ENCODE data around the gene C2orf92.

C2orf92 gene

GRCh38 chr2:97646977-97647376, 22.5 kb upstream of the C2orf92 start:
- no peak for TF ChIP-seq CTCF (IDR thresholded peaks at IDR 0.05; ENCODE audit: insufficient read depth, low read depth, low read length, missing control alignments)
- no peak for DNase-seq (ENCODE audit: low read depth)
- peak overlapping the region; percentile 99 for H3K4me3 ChIP-seq (ENCODE audit: low read depth, low read length)

GRCh38 chr2:97651114-97651513, 18.4 kb upstream of the C2orf92 start:
- no peak for TF ChIP-seq CTCF (IDR thresholded peaks at IDR 0.05; ENCODE audit: insufficient read depth, low read depth, low read length, missing control alignments)
- DNase-seq (ENCODE audit: low read depth), result no peak
- H3K4me3 ChIP-seq (ENCODE audit: low read depth, low read length), result no peak overlapping the region

DNA sequence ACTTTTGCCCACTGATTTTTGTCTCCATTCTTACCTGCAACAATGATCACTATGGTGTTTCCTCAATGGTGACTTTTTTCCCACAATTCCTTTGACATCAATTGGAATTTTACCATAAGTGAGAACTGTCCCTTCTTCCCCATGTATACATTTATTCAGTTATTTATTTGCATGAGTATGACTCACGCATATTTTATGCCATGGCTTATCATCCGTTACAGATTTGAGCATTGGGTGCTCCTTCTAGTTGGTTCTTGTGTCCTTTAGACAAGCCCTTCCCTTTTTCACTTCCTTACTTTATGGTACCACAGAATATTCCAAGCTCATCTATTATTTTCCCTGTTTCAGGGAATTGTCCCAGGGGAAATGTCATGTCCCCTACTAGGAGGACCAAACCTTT, 16.0 kb upstream of the C2orf92 start:
- no peak for DNase-seq (ENCODE audit: low read depth)
- no peak for TF ChIP-seq CTCF (IDR thresholded peaks at IDR 0.05; ENCODE audit: insufficient read depth, low read depth, low read length, missing control alignments)
- no peak overlapping the region for H3K4me3 ChIP-seq (ENCODE audit: low read depth, low read length)

- no peak for TF ChIP-seq CTCF (IDR thresholded peaks at IDR 0.05; ENCODE audit: insufficient read depth, low read depth, low read length, missing control alignments)
- H3K4me3 ChIP-seq (ENCODE audit: low read depth, low read length), result no peak overlapping the region
- no peak for DNase-seq (ENCODE audit: low read depth)
These were observed 15.6 kb upstream of the C2orf92 start for GRCh38 chr2:97653874-97654273.

DNA sequence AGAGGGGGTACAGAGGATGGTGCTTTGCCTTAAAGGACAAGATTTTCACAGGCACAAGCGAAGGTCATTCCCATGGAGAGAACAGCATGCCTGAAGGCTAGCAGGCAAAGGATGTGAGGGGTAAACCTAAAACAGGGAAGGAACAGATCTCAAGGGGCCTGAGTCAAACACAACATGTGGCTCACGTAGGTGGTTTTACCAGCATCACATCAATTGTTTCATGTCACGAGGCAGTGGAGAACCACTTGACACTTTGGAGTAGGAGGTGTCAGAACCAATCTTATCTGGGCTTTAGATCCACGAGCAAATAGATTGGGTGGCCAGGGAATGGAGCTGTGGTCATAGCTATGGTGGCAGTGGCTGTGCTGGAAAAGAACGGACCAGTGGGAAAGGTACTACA, 15.2 kb upstream of the C2orf92 start:
- TF ChIP-seq CTCF (IDR thresholded peaks at IDR 0.05; ENCODE audit: insufficient read depth, low read depth, low read length, missing control alignments), result no peak
- H3K4me3 ChIP-seq (ENCODE audit: low read depth, low read length), result no peak overlapping the region
- DNase-seq (ENCODE audit: low read depth), result no peak

GRCh38 chr2:97654791-97655190, 14.7 kb upstream of the C2orf92 start:
- H3K4me3 ChIP-seq (ENCODE audit: low read depth, low read length), result no peak overlapping the region
- TF ChIP-seq CTCF (IDR thresholded peaks at IDR 0.05; ENCODE audit: insufficient read depth, low read depth, low read length, missing control alignments), result no peak
- DNase-seq (ENCODE audit: low read depth), result no peak

DNA sequence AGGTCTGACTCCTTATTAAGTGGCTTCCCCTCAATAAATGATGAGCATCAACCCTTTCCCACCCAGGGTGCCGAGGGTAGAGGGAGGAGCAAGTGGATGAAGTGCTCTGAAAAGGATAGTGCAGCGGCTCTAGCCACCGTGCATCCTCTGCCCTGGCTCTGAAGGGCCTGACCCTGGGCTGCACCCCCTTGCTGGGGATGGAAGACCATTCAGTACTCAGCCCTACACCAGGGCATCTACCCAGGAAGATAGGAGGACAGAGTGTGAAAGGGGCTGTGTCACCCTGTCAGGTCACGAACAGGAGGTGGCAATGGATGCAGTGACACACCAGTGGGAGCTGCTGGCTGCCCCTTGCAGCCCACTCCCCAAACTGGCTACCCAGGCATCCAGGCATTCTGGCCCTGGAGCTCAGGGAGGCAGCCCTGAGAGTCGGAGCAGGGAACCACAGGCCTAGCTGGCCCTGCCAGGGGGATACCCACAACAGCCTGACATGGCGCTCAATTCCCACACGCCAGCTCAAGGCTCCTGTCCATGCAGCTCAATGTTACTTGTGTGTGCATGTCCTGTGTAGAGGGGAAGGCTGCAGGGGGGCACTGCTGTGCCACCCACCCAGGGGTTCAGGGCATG, 13.3 kb upstream of the C2orf92 start:
- DNase-seq (ENCODE audit: low read depth), result no peak
- H3K4me3 ChIP-seq (ENCODE audit: low read depth, low read length), result no peak overlapping the region
- no peak for TF ChIP-seq CTCF (IDR thresholded peaks at IDR 0.05; ENCODE audit: insufficient read depth, low read depth, low read length, missing control alignments)

All from GM12865 (cell line).